K562 (cell line): Measurements from ENCODE around the gene ADGRG4. TPM values are rescaled to one million over a fixed set of nuclear protein-coding genes. Genes with fewer than 3 reads are reported as not detected.

Source experiments
- ATAC-seq: fragments of 200-7000 bp; cut with Tn5 transposase; 3 replicates; pipeline ENCODE4 v1.9.1; 2020; ENCODE audit warnings: moderate library complexity
- BruUV-seq: library from RNA; stranded (reverse); fragments of 400-500 nt; replicated peaks from 2 replicates; lab custom pipeline; 2021; lab: Mats Ljungman, UMichigan
- CTCF ChIA-PET: fragments of 300-600 bp; formaldehyde crosslinking; extraction: SDS; loops from one replicate; lab custom pipeline; 2021; ENCODE audit warnings: low intra/inter-chr PET ratio; lab: Yijun Ruan, JAX
- POLR2A ChIA-PET: fragments of 300-600, 350-650 bp; sonication (Branson Sonifier 250); formaldehyde crosslinking; extraction: SDS; loops from one replicate; lab custom pipeline; 2021; ENCODE audit warnings: antibody characterized with exemption, inconsistent platforms; lab: Yijun Ruan, JAX
- DNase-seq, 4 experiments: peaks; one replicate each; pipeline versions ENCODE4 v3.0.0 to v3.0.0-alpha.2; 2011 to 2018; ENCODE audit warnings: low spot score in 3 of 4, mixed read lengths in 3 of 4; ENCODE audit errors: extremely low read depth in 1 of 4
- FAIRE-seq: peaks from 2 replicates; lab custom pipeline; 2011; peaks lifted over from hg19 to GRCh38; lab: Jason Lieb, UNC
- H2AFZ ChIP-seq: 2 replicates; pipeline ENCODE4 v1.6.0; 2011; ENCODE audit warnings: low read depth, low read length, control low read depth, inconsistent platforms
- H3K27ac ChIP-seq: fragments of 200-600 bp; 3 replicates; pipeline ENCODE4 v1.8.0; 2011; ENCODE audit warnings: low read depth, mild to moderate bottlenecking, control low read depth, inconsistent platforms, low read length, moderate library complexity, mixed read lengths; ENCODE audit errors: extremely low read depth
- H3K27me3 ChIP-seq, 2 experiments: fragments of 300-600 bp in 1 of 2; 2 replicates in 1 of 2; 3 replicates in 1 of 2; pipeline versions ENCODE4 v1.6.0 to v1.8.0; 2011; ENCODE audit warnings: inconsistent platforms in 2 of 2, low read length in 2 of 2, mild to moderate bottlenecking in 1 of 2, mixed read lengths in 1 of 2, moderate library complexity in 1 of 2; ENCODE audit not compliant: control insufficient read depth in 2 of 2, insufficient read depth in 2 of 2
- H3K36me3 ChIP-seq: fragments of 300-600 bp; 3 replicates; pipeline ENCODE4 v1.8.0; 2011; ENCODE audit warnings: mild to moderate bottlenecking, low read length, inconsistent platforms; ENCODE audit not compliant: control insufficient read depth, insufficient read depth
- H3K4me1 ChIP-seq, 2 experiments: fragments of 200-600 bp in 1 of 2; replicated peaks in 1 of 2; 2 replicates in 1 of 2; 3 replicates in 1 of 2; pipeline versions ENCODE4 v1.5.1 to v1.8.0; 2011; ENCODE audit warnings: inconsistent platforms in 2 of 2, low read length in 2 of 2, mild to moderate bottlenecking in 1 of 2, mixed read lengths in 1 of 2, moderate library complexity in 1 of 2; ENCODE audit not compliant: control insufficient read depth in 2 of 2, insufficient read depth in 2 of 2
- H3K4me2 ChIP-seq: 2 replicates; pipeline ENCODE4 v1.6.1; 2011; ENCODE audit warnings: low read length, control low read depth, inconsistent platforms, mixed read lengths; ENCODE audit not compliant: insufficient read depth
- H3K4me3 ChIP-seq: fragments of 200-600 bp; sonication (generic), shearing (Covaris generic); 2 replicates; pipeline ENCODE4 v1.5.1; 2016; ENCODE audit warnings: control low read depth, inconsistent platforms
- H3K79me2 ChIP-seq: fragments of 200-600 bp; 3 replicates; pipeline ENCODE4 v1.8.0; 2011; ENCODE audit warnings: low read length, inconsistent platforms; ENCODE audit not compliant: control insufficient read depth, insufficient read depth
- H3K9ac ChIP-seq, 2 experiments: 2 replicates each; pipeline versions ENCODE4 v1.6.0 to v1.6.1; 2011; ENCODE audit warnings: low read depth in 2 of 2, low read length in 2 of 2, control low read depth in 1 of 2, inconsistent platforms in 1 of 2, mild to moderate bottlenecking in 1 of 2, mixed read lengths in 1 of 2; ENCODE audit not compliant: insufficient read depth in 1 of 2
- H3K9me1 ChIP-seq: one replicate; pipeline ENCODE4 v1.6.0; 2011; ENCODE audit warnings: inconsistent platforms, mild to moderate bottlenecking, low read length, moderate library complexity; ENCODE audit not compliant: control insufficient read depth, insufficient read depth
- H3K9me3 ChIP-seq: replicated peaks from 2 replicates; pipeline ENCODE4 v1.5.1; 2011; ENCODE audit warnings: low read depth, low read length, inconsistent platforms; ENCODE audit not compliant: control insufficient read depth, insufficient read depth
- H4K20me1 ChIP-seq: replicated peaks from 2 replicates; pipeline ENCODE4 v1.6.1; 2011; ENCODE audit warnings: low read length, inconsistent platforms, mixed read lengths; ENCODE audit not compliant: control insufficient read depth, insufficient read depth
- GABPA ChIP-seq: fragments of 200-800 bp; sonication (Bioruptor generic); conservative IDR thresholded peaks from 2 replicates; pipeline ENCODE4 v1.6.1; 2016; ENCODE audit warnings: low read depth, missing genetic modification characterization, missing compliant biosample characterization
- STAT5A ChIP-seq: IDR thresholded peaks from 2 replicates; pipeline ENCODE4 v1.6.1; 2012; ENCODE audit warnings: low read length, inconsistent platforms, borderline replicate concordance
- ZKSCAN8 ChIP-seq: fragments of 200-800 bp; sonication (Bioruptor generic); IDR thresholded peaks from 2 replicates; pipeline ENCODE4 v1.6.1; 2016; ENCODE audit warnings: missing genetic modification characterization, missing compliant biosample characterization
- ZNF764 ChIP-seq: fragments of 250-450 bp; sonication (Bioruptor Pico); IDR thresholded peaks from 2 replicates; pipeline ENCODE4 v1.4.0; 2020; ENCODE audit warnings: low read depth, mild to moderate bottlenecking, moderate library complexity
- WGBS: fragments of 100-300 bp; shearing (Covaris generic); methylation state at CpG from one replicate; pipeline ENCODE4 v1.1.6; 2016; ENCODE audit warnings: low coverage, mixed read lengths; ENCODE audit not compliant: insufficient coverage; ENCODE audit errors: missing lambda C conversion rate; 5-methylcytosine and 5-hydroxymethylcytosine counted together
- in situ Hi-C: fragments of 300-500 bp; cut with MboI; formaldehyde crosslinking; loops from 4 replicates; pipeline ENCODE4 v1.15.0; 2018; ENCODE audit warnings: inconsistent platforms, mixed read lengths
- intact Hi-C: fragments of 100-400 bp; cut with micrococcal nuclease; formaldehyde crosslinking; loops from 2 replicates; pipeline ENCODE4 v1.14.2; 2022
- polyA plus RNA-seq, 8 experiments: library from polyadenylated mRNA; depleted of rRNA in 4 of 8; stranded (reverse) in 5 of 8; unstranded in 3 of 8; fragments of >200 nt; fragmentation: Nextera tagmentation in 2 of 8; fragmentation: Illumina TruSeq in 1 of 8; extraction: Ambion mirVana in 2 of 8; extraction: Trizol in 1 of 8; gene quantifications; 2 replicates each; pipeline versions ENCODE4 v1.2.1 to v1.2.3, GENCODE V29; 2011 to 2014; ENCODE audit warnings: inconsistent platforms in 1 of 8, missing spikeins in 1 of 8
- total RNA-seq, 7 experiments: library from RNA; depleted of rRNA in 6 of 7; stranded (reverse); fragments of >200 nt in 6 of 7; fragmentation: Illumina TruSeq in 2 of 7; extraction: Trizol in 2 of 7; gene quantifications; 2 replicates each; pipeline versions ENCODE4 v1.2.1 to v1.2.3, GENCODE V29; 2011 to 2021; ENCODE audit warnings: low replicate concordance in 1 of 7
- TF ChIP-seq, protein P1 (sequence below): fragments of 450-650 bp; IDR thresholded peaks from 2 replicates; pipeline ENCODE4 v1.6.1; 2017; ENCODE audit warnings: antibody characterized with exemption, mild to moderate bottlenecking

The ADGRG4 gene
- total and polyA plus RNA-seq, 9 of the 15 experiments (the other 6 are each of a cell fraction or from before 2014, with no cell fraction given): not detected

- ChIA-PET CTCF (no interaction called here), POLR2A (no interaction called here)
- no peak overlapping the region for H3K27ac ChIP-seq
- no peaks in the 10 kb centered on the region for H3K36me3 ChIP-seq
- H2AFZ ChIP-seq: no peak overlapping the region
- 8% methylated on average over 1 of the region's 1 CpG for WGBS
- H3K4me2 ChIP-seq: no peak overlapping the region
- H3K79me2 ChIP-seq: no peaks in the 10 kb centered on the region
- BruUV-seq: no TSS peak
- ATAC-seq: no peak
- TF ChIP-seq ZKSCAN8: no peak
- no peak for TF ChIP-seq STAT5A
- TF ChIP-seq, protein P1, sequence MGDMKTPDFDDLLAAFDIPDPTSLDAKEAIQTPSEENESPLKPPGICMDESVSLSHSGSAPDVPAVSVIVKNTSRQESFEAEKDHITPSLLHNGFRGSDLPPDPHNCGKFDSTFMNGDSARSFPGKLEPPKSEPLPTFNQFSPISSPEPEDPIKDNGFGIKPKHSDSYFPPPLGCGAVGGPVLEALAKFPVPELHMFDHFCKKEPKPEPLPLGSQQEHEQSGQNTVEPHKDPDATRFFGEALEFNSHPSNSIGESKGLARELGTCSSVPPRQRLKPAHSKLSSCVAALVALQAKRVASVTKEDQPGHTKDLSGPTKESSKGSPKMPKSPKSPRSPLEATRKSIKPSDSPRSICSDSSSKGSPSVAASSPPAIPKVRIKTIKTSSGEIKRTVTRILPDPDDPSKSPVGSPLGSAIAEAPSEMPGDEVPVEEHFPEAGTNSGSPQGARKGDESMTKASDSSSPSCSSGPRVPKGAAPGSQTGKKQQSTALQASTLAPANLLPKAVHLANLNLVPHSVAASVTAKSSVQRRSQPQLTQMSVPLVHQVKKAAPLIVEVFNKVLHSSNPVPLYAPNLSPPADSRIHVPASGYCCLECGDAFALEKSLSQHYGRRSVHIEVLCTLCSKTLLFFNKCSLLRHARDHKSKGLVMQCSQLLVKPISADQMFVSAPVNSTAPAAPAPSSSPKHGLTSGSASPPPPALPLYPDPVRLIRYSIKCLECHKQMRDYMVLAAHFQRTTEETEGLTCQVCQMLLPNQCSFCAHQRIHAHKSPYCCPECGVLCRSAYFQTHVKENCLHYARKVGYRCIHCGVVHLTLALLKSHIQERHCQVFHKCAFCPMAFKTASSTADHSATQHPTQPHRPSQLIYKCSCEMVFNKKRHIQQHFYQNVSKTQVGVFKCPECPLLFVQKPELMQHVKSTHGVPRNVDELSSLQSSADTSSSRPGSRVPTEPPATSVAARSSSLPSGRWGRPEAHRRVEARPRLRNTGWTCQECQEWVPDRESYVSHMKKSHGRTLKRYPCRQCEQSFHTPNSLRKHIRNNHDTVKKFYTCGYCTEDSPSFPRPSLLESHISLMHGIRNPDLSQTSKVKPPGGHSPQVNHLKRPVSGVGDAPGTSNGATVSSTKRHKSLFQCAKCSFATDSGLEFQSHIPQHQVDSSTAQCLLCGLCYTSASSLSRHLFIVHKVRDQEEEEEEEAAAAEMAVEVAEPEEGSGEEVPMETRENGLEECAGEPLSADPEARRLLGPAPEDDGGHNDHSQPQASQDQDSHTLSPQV: no peak
- no peak for TF ChIP-seq GABPA (tag)
- TF ChIP-seq ZNF764 (CRISPR knock-in tag): no peak
- no peaks in the 10 kb centered on the region for H3K9me1 ChIP-seq
- no peaks in the 10 kb centered on the region; a peak in 1 of 5 replicates for H3K4me1 ChIP-seq
- H3K27me3 ChIP-seq: no peaks in the 10 kb centered on the region
- FAIRE-seq: no peak
- H3K9ac ChIP-seq: no peak overlapping the region
- no peaks in the 10 kb centered on the region for H4K20me1 ChIP-seq
- no peaks in the 10 kb centered on the region for H3K9me3 ChIP-seq
- in situ Hi-C loops: no loop called here
- H3K4me3 ChIP-seq: no peak overlapping the region
- intact Hi-C loops: loop anchor here (5.0 kb wide), 1 partner anchor 55 kb away; no protein-coding TSS in a partner anchor
- DNase-seq: no peak
Measured at GRCh38 chrX:136266828-136267227, 33.9 kb upstream of the ADGRG4 start.
